Anterior cingulate cortex (tissue), 58 donors: ENCODE data around the gene CDH13.

Experiments used
- DNase-seq, 58 donors: peaks; one replicate each; lab custom pipeline; 2025; lab: John Stamatoyannopoulos, UW

CDH13 gene

DNA sequence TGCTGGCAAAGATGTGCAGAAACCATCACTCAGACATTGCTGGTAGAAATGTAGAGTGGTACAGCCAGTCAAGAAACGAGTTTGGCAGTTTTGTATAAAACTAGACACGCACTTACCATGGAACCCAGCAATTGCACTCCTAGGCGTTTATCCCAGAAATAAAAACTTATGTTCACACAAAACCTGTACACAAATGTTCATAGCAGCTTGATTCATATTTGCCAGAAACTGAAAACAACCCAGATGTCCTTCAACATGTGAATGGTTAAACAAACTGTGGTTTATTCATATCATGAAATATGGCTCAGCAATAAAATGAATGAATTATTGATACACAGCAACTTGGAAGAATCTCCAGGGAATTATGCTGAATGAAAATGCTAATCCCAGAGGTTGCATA lies 570.0 kb downstream of the CDH13 start:
- no peak for DNase-seq

DNA sequence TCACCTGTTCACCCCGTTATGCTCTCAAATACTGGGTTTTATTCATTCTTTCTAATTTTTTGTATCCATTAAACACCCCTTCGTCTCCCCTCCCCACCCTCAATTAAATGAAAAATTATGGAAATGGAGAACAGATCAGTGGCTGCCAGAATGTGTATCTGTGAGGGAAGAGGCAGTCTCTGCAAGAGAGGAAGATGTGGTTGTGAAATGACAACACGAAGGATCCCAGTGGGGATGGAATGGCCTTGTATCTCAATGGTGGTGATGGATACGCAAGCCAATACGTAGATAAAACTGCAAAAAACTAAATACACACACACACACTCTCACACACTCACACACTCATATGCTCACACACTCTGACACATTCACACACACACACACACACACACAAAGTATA lies 570.7 kb downstream of the CDH13 start:
- DNase-seq, result no peak

DNA sequence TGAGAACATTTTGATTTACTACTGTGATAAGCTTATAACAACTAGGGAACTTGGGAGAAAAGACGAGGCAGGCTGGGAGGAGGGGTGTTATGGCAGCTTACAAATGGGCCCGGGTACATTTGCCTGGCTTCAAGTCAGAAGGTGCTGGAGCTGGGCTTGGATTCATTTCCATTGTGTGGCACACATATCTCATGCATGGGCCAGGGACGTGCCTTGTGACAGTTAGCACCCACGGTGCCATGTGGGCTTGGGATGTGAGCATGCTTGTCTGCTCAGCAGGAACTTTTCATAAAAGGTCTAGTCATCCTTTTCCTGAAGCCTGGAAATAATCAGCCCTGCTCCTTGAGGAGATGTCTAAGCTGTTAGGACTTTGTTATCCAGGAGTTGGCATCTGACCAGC lies 572.2 kb downstream of the CDH13 start:
- peak in 1 of 58 donors; percentile 12 for DNase-seq

DNA sequence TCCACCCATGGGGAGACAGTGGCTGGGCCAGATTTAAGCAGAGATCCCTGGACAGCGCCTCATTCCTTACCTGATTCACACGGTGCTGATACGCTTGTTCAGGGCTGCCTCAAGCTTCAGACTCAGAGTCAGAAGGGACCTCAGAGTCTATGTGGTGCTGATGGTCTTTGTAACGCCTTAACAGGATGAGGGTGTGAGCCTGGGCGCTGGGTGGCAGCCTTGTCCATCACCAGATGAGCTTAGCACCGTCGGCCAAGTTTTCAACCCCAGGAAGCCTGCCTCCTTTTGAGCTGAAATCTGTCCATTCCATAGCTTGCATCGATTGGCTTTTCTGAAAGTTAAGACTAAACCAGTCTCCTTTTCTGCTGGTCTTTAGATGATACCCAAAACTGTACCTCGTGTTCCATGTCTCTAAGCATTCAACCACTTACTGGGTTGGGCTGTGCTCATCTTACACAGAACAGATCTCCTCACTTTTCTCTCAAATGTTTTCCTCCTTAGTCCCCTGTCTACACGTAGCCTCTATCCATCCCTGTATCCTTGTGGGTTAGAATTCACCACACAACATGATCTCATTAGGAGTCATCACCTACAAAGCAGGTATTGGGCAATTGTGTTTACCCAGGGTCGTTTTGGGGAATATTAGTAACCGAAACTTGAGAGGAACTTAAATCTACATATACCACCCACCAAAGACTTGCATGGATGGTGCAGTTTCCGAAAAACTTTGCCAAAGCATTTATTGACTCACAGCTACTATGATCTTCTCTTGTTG lies 573.4 kb downstream of the CDH13 start:
- peak in 25 of 58 donors; percentile 2 to 48 (median 17) for DNase-seq

DNA sequence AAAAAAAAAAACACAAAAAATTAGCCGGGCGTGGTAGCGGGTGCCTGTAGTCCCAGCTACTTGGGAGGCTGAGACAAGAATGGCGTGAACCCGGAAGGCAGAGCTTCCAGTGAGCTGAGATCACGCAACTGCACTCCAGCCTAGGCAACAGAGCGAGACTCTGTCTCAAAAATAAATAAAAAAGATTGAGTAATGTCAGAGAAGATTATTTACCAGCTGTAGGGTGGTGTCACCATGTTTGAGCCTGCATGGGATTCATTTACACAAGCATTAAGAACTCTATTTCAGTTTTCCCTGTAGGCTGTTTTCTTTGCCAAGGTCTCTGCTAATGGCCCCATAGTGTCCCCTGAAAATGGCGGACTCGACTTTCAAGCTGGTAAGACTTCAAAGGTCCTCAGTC lies 575.0 kb downstream of the CDH13 start:
- DNase-seq, result no peak

DNA sequence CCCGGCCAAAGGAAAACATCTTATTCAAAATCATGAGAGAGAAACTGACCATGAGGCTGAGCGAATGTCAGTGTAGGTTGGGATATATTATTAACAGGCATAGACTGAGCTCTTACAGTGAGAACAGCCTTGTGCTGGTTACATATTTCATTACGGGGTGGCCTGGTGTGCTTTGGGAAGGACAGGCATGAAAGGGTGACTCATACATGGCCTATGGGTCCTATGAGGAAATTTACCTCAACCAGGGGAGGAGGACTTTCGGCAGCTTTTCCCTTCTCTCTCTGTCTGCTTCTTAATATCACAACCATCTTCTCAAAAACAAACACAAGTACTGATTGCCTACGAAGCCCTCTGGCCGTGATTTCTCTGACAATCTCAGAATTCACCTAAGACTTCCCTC lies 579.1 kb downstream of the CDH13 start:
- no peak for DNase-seq

DNA sequence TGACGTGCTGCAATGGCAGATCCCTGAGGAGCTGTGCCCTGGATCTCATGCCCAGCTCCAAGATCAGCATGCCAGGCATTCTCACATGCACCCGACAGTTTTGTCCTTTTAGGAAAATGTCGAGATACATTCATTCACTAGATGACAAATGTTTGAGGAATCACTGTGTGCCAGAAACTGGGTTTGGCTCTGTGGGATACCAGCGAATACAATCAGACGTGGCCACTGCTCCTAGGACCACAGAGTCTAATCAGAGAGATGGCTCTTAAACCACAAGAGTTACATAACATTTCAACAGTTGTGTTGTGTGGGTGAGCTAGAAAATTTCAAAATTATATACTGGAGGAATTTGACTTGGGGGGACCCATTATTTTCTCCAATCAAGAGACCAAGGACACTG lies 579.7 kb downstream of the CDH13 start:
- no peak for DNase-seq

DNA sequence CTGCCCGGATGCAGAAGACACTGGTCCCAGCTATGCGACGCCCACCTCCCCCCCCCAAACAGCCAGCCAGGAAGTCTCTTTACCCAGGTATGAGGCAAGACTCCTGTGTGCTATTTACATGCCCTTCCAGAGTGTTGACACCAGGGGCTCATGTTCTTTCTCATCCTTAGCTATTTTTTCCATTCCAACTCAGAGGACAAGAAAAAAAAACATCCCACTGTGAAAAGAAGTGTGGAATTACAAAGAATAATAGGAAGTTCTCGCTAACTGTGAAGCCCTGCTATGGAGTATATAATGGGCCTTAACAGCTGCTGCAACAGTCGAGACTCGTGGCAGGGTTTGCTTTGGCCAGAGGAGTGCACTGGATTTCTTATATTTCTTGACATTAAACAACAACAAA lies 584.9 kb downstream of the CDH13 start:
- no peak for DNase-seq

DNA sequence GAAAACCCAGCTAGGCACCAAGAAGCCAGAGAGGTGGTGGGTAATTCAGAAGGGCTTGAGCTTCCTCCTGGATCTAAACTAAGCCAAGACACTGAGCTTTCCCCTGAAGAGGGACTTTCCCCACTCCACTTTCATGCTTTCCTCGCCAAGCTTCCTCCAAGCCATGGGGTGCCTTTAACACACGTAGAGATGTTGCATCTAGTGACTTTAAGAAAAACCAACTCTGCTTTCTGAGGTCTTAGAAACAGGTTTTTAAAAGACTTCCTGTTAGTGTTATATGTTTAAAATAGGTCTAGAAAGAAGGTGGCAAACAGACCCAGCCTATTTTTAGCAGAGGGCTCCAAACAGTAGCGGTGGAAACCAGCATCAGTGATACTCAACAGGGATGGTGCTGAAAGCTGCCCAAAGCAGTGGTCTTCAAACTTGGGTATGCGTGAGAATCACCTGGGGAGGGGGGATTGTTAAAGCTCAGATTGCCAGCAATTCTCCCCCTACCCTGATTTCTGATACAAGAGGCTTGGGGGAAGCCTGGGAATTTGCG lies 585.6 kb downstream of the CDH13 start:
- no peak for DNase-seq

DNA sequence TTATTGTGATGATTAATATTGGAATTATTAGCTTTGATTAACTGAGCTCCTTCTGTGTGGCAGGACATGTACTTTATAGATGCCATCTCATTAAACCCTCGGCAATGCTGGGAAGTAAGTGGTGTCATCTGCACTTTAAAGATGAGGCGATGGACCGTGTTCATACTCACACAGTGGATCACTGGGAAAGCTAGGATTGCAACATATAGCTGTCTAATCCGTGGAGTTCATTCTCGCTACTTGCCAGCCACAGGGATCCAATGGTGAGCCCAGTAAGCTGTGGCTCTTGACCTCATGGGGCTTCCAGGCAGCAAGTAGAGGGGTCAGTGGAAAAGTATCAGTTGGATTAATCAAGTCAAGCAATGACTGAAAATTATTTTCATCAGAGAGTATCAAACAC lies 587.9 kb downstream of the CDH13 start:
- no peak for DNase-seq

DNA sequence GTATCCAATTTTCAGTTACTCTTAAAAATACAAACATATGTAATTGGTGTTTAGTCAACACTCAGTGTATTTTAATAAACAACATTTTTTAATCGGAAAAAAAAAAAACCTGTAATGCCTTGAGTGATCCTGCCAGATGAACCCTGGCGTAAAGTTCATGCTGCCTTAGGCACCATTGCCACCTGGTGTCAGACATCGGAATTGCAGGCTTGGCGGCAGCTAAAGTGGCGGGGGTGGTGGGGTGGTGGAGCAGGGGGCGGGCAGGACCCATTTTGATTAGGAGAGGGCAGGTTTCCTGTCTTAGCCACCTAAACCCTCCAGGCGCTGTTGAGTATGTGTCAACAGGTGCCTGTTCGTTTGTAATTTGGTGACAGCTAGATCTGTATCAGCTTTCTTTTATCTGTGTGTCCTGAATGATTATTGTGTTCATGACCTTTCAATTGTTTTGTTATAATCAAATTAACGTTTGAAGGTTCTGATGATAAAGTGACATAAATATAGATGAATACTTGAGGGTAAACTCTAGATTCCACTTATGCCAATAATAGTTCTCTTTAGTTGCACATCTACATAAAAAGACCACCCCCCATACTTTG lies 588.7 kb downstream of the CDH13 start:
- DNase-seq, result no peak

DNA sequence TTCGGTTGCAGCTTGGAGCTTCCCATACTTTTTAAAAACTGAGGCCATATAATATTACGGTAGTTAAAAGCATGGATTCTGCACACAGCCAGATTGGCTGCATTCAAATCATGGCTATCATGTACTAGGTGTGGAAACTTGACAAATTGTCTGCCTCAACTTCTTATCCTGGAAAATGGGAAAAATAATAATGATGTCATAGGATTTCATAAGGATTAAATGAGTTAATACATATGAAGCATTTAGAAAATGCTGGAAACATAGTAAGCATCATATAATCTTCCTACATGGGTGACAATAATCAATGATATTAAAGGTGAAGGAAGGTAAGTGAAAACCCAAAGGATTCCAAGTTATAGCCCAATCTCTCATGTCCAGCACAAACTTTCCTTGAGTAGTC lies 592.5 kb downstream of the CDH13 start:
- no peak for DNase-seq

DNA sequence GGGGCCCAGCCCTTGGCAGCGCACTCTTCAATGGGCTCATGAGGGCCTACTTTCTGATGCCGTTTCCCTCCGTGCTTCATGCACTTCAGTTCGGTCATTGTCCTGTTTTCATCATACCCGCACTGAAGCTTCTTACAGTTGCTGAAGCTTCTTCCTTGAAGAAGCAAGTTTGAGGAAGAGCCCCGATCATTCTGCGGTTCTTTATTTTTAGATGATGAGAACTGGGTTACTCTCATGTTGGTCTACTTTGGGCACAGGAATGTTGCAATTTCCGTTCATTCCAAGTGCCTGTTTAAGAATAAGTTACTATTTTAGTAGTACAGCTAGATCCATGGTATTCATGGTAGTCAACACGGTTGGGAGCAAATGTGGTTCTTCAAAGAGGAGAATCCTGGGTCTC lies 593.3 kb downstream of the CDH13 start:
- no peak for DNase-seq

DNA sequence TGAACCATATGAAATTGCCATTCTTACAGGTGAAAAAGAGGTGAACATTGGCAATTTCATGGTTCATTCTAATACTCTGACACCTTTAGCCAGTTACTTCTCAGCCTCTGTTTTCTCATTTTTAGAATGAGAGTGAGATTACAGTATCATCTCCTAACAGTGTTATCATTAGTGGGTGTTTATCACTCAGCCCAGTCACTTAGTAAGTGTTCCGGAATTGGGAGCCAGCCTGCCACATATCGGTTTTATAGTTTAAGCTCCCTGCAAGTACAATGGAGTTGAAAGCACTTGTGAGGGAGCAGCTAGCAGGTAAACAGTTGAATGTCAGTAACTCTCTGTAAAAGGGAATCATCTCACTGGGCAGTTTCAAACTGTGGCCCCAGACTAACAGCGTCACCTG lies 597.9 kb downstream of the CDH13 start:
- no peak for DNase-seq

DNA sequence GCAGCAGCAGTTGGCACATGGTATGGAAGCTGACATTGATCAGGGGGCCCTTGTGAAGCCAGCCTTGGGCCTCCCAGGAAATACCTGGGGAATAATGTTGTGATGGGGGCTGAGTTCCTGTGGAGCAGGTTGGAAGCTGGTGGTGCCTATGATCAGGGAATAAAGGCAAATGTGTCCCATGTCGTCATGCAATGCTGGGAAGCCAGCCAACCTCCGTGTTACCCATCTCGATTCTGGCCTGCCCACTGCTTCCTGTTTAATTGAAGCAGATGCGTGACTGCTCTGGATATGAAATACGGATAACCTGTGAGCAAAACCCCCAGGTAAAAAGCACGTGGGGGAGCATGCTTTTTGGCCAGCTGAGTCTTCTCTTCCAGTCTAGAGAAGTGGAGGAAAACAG lies 600.6 kb downstream of the CDH13 start:
- DNase-seq, result no peak

DNA sequence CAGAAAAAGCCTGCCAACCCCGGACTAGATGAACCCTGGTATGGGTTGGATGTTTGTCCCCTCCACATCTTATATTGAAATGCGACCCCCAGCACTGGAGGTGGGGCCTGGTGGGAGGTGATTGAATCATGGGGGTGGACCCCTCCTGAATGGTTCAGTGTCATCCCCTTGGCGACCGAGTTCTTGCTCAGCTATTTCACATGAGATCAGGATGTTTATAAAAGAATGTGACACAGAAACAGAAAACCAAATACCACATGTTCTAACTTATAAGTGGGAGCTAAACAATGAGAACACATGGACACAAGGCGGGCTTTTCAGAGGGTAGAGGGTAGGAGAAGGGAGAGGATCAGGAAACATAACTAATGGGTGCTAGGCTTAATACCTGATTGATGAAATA lies 605.0 kb downstream of the CDH13 start:
- DNase-seq, result no peak

DNA sequence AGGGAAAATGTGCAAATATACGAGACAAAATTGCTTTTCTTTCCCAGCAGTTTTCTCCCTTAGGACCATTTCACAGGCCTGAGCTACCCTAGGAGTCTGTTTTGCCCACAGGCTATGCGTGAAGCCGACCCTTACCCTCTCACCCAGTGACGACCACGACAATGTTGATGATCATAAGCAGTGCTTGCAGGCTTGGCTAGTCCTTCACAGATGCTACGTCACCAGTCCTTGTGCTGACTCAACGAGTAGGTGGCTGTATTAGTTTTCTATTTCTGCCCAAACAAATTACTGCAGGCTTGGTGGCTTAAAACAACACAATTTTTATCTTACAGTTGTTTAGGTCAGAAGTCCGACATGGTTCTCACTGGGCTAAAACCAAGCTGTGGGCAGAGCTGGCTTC lies 606.4 kb downstream of the CDH13 start:
- DNase-seq, result no peak

DNA sequence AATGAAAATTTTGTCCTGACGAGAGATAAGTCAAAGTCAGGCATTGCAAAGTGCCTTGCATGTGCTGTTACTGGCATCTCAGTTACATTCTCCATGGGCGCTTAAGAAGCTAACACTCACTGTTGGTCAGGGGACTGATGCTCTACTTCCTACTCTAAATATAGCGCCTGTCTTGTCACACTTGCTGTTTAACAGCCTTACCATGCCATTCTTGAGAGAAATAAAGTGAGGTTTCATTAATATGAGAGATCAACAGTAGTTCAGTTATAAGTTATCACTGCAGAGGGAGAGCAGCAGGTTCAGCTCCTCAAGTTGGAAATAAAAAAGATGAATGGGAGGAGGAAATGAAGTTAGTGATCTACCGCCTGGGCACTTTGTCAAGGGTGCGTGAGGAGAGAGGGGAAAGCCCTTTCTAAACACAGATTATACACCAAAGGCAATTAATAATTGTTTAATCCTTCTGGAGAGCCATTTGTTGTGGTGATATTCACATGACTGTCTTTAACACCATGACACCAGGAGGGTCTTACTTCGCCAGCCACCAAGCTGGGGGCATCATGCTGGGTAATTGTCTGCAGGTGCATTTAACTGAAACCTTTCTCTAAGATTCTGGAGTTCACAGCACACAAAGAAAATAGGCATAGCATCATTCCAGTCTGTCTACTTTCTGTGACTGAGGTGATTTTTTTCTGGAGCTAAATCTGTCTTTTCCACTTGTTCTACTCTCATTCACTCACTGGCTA lies 612.4 kb downstream of the CDH13 start:
- no peak for DNase-seq

DNA sequence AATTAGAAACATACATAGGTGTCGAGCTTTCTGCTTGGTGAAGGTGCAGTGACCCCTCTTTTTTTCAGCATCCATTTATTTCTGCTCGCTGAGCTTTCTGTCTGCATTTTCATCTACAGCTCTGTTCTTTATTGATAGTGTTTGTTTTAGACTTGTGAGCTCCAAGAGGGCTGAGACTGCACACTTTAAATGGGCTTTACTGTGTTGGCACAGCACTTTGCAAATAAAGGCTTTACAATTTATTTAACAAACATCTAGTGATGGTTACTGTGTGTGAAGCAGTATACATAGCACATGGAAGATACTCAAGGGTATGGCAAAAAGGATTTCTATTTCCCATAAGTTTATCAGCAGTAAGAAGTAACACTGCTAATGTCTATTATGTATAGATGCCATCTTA lies 617.3 kb downstream of the CDH13 start:
- no peak for DNase-seq

DNA sequence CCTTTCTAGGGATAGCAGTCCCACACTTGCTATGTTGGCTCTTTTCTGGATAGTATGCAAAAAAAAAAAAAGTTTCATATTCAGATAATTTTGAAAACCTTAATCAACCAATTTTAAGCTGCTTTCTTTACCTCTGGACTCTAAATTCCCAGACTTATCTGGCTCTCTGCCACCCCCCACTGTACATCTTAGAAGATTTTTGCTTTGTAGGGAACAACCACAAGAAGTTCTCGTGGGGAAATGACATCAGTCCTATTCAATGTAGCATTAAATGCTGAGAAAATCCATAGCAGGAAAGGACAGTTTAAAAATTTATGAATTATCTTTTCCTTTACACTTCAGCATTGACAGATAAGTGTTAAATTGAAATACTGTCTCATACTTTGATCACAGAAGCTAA lies 618.3 kb downstream of the CDH13 start:
- no peak for DNase-seq

DNA sequence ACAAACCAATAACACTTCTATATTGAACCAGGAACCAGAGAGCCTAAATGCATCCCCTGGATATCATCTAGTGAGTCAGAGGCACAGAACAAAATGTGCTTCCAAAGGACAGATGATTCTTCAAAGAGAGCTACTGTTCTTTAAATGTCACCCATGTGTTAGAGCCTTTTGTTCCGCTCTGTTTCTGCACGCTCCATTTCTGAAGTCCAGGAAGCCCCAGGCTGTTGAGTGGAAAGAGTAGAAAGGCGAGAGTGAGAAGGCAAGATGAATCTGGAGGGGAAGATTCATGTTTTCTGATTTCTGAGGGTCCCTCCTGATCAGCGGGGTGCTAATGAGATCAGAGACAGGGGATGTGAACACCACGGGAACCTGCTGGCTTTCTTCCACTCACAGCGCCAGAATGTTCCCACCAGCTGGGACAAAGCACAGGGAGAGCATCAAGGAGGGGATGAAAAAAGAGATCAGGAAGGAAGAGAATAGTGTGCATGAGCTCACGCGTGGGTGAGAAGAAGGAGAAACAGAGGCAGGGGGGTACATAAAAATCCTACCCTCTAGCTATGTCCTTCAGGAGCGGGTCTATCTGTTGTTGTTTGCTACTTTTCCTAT lies 621.1 kb downstream of the CDH13 start:
- peak in 7 of 58 donors; percentile 1 to 65 (median 23) for DNase-seq
